ENCODE data around the gene ZSCAN26. TPM values are rescaled to one million over a fixed set of nuclear protein-coding genes. Genes with fewer than 3 reads are reported as not detected.

Gene ZSCAN26
- total RNA-seq, 1 experiment from 2014 or later: 6.6 TPM

- ATAC-seq (no peak), DNase-seq (ENCODE audit: low spot score) (no peak)
- CTCF ChIA-PET: no interaction called here
- Mint-ChIP-seq H3K4me1 (no peaks in the 10 kb centered on the region), H3K36me3 (peaks cover 37% of the 10 kb centered on the region), H3K27me3 (ENCODE audit: low read depth) (no peaks in the 10 kb centered on the region), H3K9me3 (no peaks in the 10 kb centered on the region), H3K27ac (no peak overlapping the region), H3K4me3 (no peak overlapping the region)
- POLR2A ChIA-PET: no interaction called here
- TF ChIP-seq ZSCAN18 (CRISPR knock-in tag; IDR thresholded peaks at IDR 0.05): no peak
- no peak for TF ChIP-seq NFATC4 (CRISPR knock-in tag; IDR thresholded peaks at IDR 0.05)
- TF ChIP-seq ESRRA (CRISPR knock-in tag; IDR thresholded peaks at IDR 0.05; ENCODE audit: borderline replicate concordance): no peak
- TF ChIP-seq FOXP4 (CRISPR knock-in tag; IDR thresholded peaks at IDR 0.05): no peak
- TF ChIP-seq FOXJ3 (CRISPR knock-in tag; IDR thresholded peaks at IDR 0.05; ENCODE audit: borderline replicate concordance): no peak
- TF ChIP-seq E2F5 (CRISPR knock-in tag; IDR thresholded peaks at IDR 0.05): no peak
- no peak for TF ChIP-seq RORB (CRISPR knock-in tag; IDR thresholded peaks at IDR 0.05)
- TF ChIP-seq NFE2L1 (CRISPR knock-in tag; IDR thresholded peaks at IDR 0.05): no peak
- TF ChIP-seq RELA (CRISPR knock-in tag; IDR thresholded peaks at IDR 0.05; ENCODE audit: borderline replicate concordance): no peak
- TF ChIP-seq ELF4 (CRISPR knock-in tag; IDR thresholded peaks at IDR 0.05; ENCODE audit: low read depth): no peak
- no peak for TF ChIP-seq STAT6 (CRISPR knock-in tag; conservative IDR thresholded peaks at IDR 0.05; ENCODE audit: low read depth)
- no peak for TF ChIP-seq ATF2 (CRISPR knock-in tag; IDR thresholded peaks at IDR 0.05; ENCODE audit: borderline replicate concordance, low read depth)
Observed at GRCh38 chr6:28245206-28245941, 21.6 kb upstream of the ZSCAN26 start.

- TF ChIP-seq PREB (CRISPR knock-in tag; IDR thresholded peaks at IDR 0.05; ENCODE audit: borderline replicate concordance) (no peak), FOXK1 (CRISPR knock-in tag; IDR thresholded peaks at IDR 0.05) (no peak), ELF4 (CRISPR knock-in tag; IDR thresholded peaks at IDR 0.05; ENCODE audit: low read depth) (no peak), MLX (CRISPR knock-in tag; IDR thresholded peaks at IDR 0.05) (no peak), ZSCAN18 (CRISPR knock-in tag; IDR thresholded peaks at IDR 0.05) (no peak)
- H3K4me1 Mint-ChIP-seq: peaks cover 12% of the 10 kb centered on the region
- peaks cover 3% of the 10 kb centered on the region; the same call in 1 of the 2 replicates for H3K27me3 Mint-ChIP-seq (ENCODE audit: low read depth)
- POLR2A ChIA-PET: no interaction called here
- no peak for ATAC-seq
- H3K36me3 Mint-ChIP-seq: peaks cover 37% of the 10 kb centered on the region
- no peak overlapping the region for H3K4me3 Mint-ChIP-seq
- no peak overlapping the region for H3K27ac Mint-ChIP-seq
- H3K9me3 Mint-ChIP-seq: no peaks in the 10 kb centered on the region
- CTCF ChIA-PET: no interaction called here
- DNase-seq (ENCODE audit: low spot score): no peak
Observed at GRCh38 chr6:28248916-28249315, 18.0 kb upstream of the ZSCAN26 start.

All from WTC11 (cell line).